GM12892 (cell line): ENCODE results near the gene RERG.

ENCODE experiments used
- POLR2A ChIP-seq: IDR thresholded peaks from 2 replicates; pipeline ENCODE4 v1.6.1; 2011; ENCODE audit warnings: low read depth, low read length, control low read depth
- POLR2AphosphoS5 ChIP-seq: IDR thresholded peaks from 2 replicates; pipeline ENCODE4 v1.6.1; 2011; ENCODE audit warnings: low read depth, low read length, control low read depth

GRCh38 chr12:15165012-15165659 lies 56.1 kb downstream of the RERG start:
- no peak for TF ChIP-seq POLR2A
- no peak for TF ChIP-seq POLR2AphosphoS5
